Common myeloid progenitor, CD34-positive (primary cell): ENCODE measurements around the gene ZNF532.
A peak's percentile ranks its signal among the peaks of the same experiment; 100 is the strongest.

Experiments
- CTCF ChIA-PET: fragments of 350-600 bp; sonication (Branson Sonifier 250); formaldehyde crosslinking; loops from one replicate; lab custom pipeline; 2021; ENCODE audit warnings: antibody characterized with exemption; lab: Charles Lee
- POLR2A ChIA-PET: fragments of 350-600 bp; sonication (Branson Sonifier 250); formaldehyde crosslinking; loops from one replicate; lab custom pipeline; 2021; ENCODE audit warnings: antibody characterized with exemption; lab: Charles Lee
- DNase-seq, 3 donors: peaks; one replicate each; pipeline versions ENCODE4 v3.0.0 to v3.0.0-alpha.2; 2013
- H3K27ac ChIP-seq, 2 experiments: 1 replicate in 1 of 2; 2 replicates in 1 of 2; pipeline ENCODE4 v1.7.0; 2013; ENCODE audit warnings: inconsistent platforms in 2 of 2, low read length in 2 of 2, mild to moderate bottlenecking in 2 of 2, low read depth in 1 of 2, moderate library complexity in 1 of 2; ENCODE audit not compliant: severe bottlenecking in 2 of 2, insufficient read depth in 1 of 2, poor library complexity in 1 of 2
- H3K27me3 ChIP-seq, 5 experiments: replicated peaks in 2 of 5; 1 replicate in 3 of 5; 2 replicates in 2 of 5; pipeline versions ENCODE4 v1.6.1 to v1.7.0; 2013; ENCODE audit warnings: low read length in 4 of 5, mild to moderate bottlenecking in 2 of 5, moderate library complexity in 2 of 5, inconsistent platforms in 1 of 5; ENCODE audit not compliant: insufficient read depth in 5 of 5, control insufficient read depth in 4 of 5
- H3K36me3 ChIP-seq, 4 experiments: 1 replicate in 2 of 4; 2 replicates in 2 of 4; pipeline versions ENCODE4 v1.6.1 to v1.7.0; 2013; ENCODE audit warnings: low read length in 3 of 4, control low read depth in 1 of 4, mild to moderate bottlenecking in 1 of 4; ENCODE audit not compliant: control insufficient read depth in 4 of 4, insufficient read depth in 4 of 4
- H3K4me1 ChIP-seq, 4 experiments: 1 replicate in 3 of 4; 2 replicates in 1 of 4; pipeline versions ENCODE4 v1.6.1 to v1.7.1; 2013; ENCODE audit warnings: low read length in 3 of 4, mild to moderate bottlenecking in 3 of 4, control low read depth in 1 of 4, inconsistent platforms in 1 of 4, moderate library complexity in 1 of 4; ENCODE audit not compliant: control insufficient read depth in 4 of 4, insufficient read depth in 4 of 4; ENCODE audit errors: control extremely low read depth in 1 of 4
- H3K4me3 ChIP-seq, 7 experiments: 1 replicate in 4 of 7; 2 replicates in 3 of 7; pipeline versions ENCODE4 v1.5.1 to v1.7.0; 2013; ENCODE audit warnings: mild to moderate bottlenecking in 7 of 7, low read length in 6 of 7, moderate library complexity in 6 of 7, inconsistent platforms in 2 of 7, low read depth in 2 of 7, control low read depth in 1 of 7; ENCODE audit not compliant: insufficient read depth in 4 of 7, control insufficient read depth in 1 of 7; ENCODE audit errors: extremely low read depth in 1 of 7
- H3K9me3 ChIP-seq, 5 experiments: 1 replicate in 4 of 5; 2 replicates in 1 of 5; pipeline versions ENCODE4 v1.6.1 to v1.7.1; 2013; ENCODE audit warnings: low read length in 4 of 5, mild to moderate bottlenecking in 2 of 5, inconsistent platforms in 1 of 5, low read depth in 1 of 5, moderate library complexity in 1 of 5; ENCODE audit not compliant: control insufficient read depth in 4 of 5, insufficient read depth in 2 of 5; ENCODE audit errors: control extremely low read depth in 1 of 5
- WGBS: methylation state at CpG from one replicate; pipeline ENCODE4 v1.1.5; 2013; ENCODE audit not compliant: insufficient coverage; 5-methylcytosine and 5-hydroxymethylcytosine counted together

Gene ZNF532

DNA sequence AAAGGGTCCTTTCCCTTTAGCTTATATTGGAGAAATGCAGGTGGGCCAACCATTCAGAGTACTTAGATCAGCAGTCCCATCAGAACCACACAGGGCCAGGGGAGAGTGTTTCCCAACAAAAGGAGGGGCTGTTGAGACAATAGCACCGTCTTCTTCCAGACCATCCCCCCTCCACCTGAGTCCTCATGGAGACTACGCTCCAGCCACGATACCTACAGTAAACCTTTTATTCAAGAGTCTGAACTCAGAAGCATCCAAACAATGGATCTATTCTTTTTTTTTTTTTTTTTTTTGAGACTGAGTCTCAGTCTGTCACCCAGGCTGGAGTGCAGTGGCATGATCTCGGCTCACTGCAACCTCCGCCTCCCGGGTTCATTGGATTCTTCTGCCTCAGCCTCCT, 25.7 kb upstream of the ZNF532 start:
- H3K27ac ChIP-seq = no peak overlapping the region
- no peaks in the 10 kb centered on the region for H3K36me3 ChIP-seq
- ChIA-PET POLR2A (interaction anchor here (0.6 kb wide), 1 partner anchor 1142 kb away, joined by 3 read pairs; no protein-coding TSS in a partner anchor), CTCF (no interaction called here)
- H3K4me1 ChIP-seq = no peaks in the 10 kb centered on the region
- 100% methylated on average over 4 of the region's 6 CpGs for whole genome bisulfite sequencing
- no peaks in the 10 kb centered on the region for H3K9me3 ChIP-seq
- peaks cover 0 to 3% (median 0%) of the 10 kb centered on the region in 5 experiments for H3K27me3 ChIP-seq
- no peak overlapping the region for H3K4me3 ChIP-seq
- DNase-seq = no peak

DNA sequence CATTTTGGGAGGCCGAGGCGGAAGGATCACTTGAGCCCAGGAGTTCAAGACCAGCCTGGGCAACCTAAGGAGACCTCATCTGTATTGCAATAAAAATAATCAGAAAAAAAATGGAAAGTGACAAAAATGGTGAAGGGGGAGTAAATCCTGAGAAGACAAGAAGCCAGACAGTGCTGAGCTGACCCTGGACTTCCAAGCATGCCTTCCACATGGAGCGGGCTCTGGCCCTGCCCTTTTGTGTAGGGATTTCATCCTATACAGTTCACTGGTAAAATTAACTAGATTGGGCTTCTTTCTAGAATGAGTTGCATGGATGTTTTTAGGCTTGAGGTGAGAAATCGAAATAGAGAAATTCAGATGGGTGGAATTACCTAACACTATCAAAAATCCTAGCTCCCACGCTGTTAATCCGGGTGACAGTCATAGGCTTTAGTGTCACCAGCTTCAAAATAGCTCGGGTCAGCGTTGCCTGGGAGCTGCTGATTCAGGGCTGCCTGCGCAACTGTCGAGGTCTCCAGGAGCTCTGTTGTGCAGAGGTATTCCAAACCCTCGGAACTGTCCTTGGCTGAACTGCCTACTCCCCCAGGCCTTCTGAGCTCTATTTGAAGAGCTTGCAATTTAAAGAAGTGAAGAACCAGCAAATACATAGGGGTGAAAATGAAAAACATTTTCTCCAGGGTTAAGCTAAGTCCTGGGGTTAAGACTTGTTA, 21.5 kb upstream of the ZNF532 start:
- Histone ChIP-seq H3K27me3 (peaks cover 0 to 7% (median 6%) of the 10 kb centered on the region in 5 experiments), H3K4me1 (peaks cover 0 to 8% (median 4%) of the 10 kb centered on the region in 4 experiments), H3K4me3 (no peak overlapping the region), H3K36me3 (no peaks in the 10 kb centered on the region), H3K27ac (no peak overlapping the region), H3K9me3 (no peaks in the 10 kb centered on the region)
- POLR2A ChIA-PET = no interaction called here
- WGBS = 97% methylated on average over 9 of the region's 11 CpGs
- no peak for DNase-seq
- CTCF ChIA-PET = interaction anchor here (0.6 kb wide), 1 partner anchor 28 kb away, joined by 3 read pairs; no protein-coding TSS in a partner anchor

DNA sequence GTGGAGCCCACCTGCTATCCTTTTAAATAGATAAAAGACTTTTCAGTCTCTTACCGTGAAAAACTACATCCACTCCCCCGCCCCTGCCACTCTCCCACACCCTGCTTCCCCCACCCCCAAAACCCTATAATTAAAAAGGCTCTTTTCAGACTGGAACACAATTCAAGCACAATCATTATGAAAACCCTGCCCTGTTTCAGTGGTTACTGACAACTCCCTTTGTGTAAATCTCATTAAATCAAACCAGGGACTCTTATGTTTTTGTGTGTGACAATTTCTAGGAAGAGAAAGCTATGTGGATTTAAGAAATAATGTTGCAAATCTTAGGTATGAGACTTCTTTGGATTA, 21.0 kb upstream of the ZNF532 start:
- H3K4me3 ChIP-seq = no peak overlapping the region
- peaks cover 0 to 7% (median 6%) of the 10 kb centered on the region in 5 experiments for H3K27me3 ChIP-seq
- no peaks in the 10 kb centered on the region for H3K9me3 ChIP-seq
- peaks cover 0 to 8% (median 4%) of the 10 kb centered on the region in 4 experiments for H3K4me1 ChIP-seq
- H3K36me3 ChIP-seq = no peaks in the 10 kb centered on the region
- no peak for DNase-seq
- ChIA-PET CTCF (no interaction called here), POLR2A (interaction anchor here (0.6 kb wide), 1 partner anchor 42 kb away, joined by 3 read pairs; no protein-coding TSS in a partner anchor)
- no peak overlapping the region for H3K27ac ChIP-seq
- WGBS = no CpG with 5 or more reads among the region's 2 CpGs

DNA sequence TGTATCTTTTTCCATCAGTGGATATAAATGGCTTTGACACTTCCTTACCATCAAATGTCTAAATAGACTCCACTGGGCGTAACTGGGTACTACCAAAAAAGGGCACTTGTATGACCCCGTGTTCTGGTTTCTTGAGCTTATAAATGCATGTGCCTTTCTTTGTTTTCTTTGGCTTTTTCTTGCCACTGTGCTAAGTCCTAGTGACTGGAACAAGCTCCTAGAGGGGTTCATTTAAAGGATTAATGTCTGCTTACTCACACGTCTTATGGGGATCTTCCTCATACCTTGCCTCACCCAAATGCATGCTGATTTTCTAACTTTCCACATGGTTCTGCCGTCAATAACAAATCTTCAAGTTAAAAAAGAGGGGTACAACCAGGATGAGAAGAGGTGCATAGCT, 19.8 kb upstream of the ZNF532 start:
- H3K27ac ChIP-seq = no peak overlapping the region
- H3K4me3 ChIP-seq = no peak overlapping the region
- peaks cover 0 to 7% (median 6%) of the 10 kb centered on the region in 5 experiments for H3K27me3 ChIP-seq
- H3K9me3 ChIP-seq = no peaks in the 10 kb centered on the region
- H3K4me1 ChIP-seq = peaks cover 0 to 8% (median 4%) of the 10 kb centered on the region in 4 experiments
- CTCF ChIA-PET = no interaction called here
- no peak for DNase-seq
- no peaks in the 10 kb centered on the region for H3K36me3 ChIP-seq
- 96% methylated on average over 3 of the region's 4 CpGs for WGBS
- POLR2A ChIA-PET = no interaction called here

DNA sequence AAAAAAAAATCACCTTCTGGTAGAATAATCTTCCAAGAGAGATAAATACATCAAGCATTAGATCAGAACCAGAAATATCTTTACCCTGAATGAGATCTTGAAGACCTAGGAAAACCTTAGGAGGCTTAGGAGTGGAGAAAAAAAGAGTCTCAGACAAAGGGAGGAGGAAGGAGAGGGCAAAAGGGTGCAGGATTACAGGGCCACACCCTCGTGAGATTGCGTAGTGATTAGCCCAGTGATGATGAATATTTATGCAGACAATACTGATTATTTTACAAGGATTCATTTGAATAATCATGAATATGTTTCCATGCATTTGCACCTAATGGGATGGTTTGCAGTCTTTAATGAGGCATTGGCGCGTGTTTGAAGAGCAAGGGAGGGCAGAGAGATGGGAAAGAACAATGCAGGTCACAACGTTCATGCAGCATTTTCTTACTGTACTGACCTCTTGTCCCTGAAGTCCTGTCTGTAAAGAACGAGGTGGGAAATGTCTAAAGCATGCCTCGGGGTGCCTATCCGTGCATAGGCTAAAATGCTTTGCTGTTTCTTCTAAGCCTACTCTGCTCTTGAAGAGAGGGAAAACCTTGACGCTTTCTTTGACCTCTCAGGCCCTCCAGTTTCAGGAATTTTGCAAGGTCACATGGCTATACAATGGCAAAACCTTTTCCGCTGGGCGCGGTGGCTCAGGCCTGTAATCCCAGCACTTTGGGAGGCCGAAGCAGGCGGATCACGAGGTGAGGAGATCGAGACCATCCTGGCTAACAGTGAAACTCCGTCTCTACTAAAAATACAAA, 18.6 kb upstream of the ZNF532 start:
- WGBS = 98% methylated on average over 10 of the region's 17 CpGs
- Histone ChIP-seq H3K36me3 (no peaks in the 10 kb centered on the region), H3K9me3 (no peaks in the 10 kb centered on the region), H3K27ac (no peak overlapping the region), H3K4me1 (peaks cover 0 to 8% (median 4%) of the 10 kb centered on the region in 4 experiments), H3K27me3 (peaks cover 0 to 7% (median 6%) of the 10 kb centered on the region in 5 experiments), H3K4me3 (no peak overlapping the region)
- DNase-seq = no peak
- CTCF ChIA-PET = no interaction called here
- POLR2A ChIA-PET = no interaction called here

DNA sequence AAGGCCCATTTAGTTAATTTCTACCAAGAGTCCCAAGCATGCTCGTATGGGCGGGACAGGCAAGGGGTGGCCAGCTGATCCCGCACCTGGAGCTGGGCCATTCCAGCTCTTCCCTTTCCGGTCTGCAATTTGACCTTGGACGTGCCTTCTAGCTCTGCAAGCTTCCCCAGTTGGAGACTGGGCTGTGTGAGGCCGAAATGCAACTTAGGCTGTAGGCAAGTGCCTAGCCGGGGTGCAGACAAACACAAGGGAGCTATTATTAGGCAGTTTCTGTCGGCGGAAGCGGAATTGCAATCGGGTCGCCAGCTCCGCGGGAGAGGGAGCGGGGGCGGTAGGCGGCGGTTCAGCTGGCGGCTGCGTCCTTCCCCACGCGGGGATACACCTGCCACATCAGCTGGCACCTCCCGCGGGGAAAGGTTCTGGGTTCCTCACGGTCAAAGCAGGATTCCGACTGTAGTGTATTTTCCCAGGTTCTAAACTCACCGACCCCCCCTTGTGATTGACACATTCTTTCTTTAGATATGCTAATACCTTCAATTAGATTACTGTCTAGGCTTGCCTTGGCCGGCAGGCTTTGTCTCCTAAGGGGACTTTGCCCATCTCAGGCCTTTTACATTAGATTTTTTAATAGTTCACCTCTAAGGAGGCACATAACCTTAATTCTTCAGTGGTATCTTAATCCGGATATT, 17.1 kb upstream of the ZNF532 start:
- 14% methylated on average over 29 of the region's 29 CpGs for WGBS
- Histone ChIP-seq H3K4me3 (peak overlapping the region in 5 of 7 experiments; percentile 10 to 63 (median 55)), H3K36me3 (no peaks in the 10 kb centered on the region), H3K4me1 (peaks cover 0 to 8% (median 4%) of the 10 kb centered on the region in 4 experiments), H3K27ac (no peak overlapping the region), H3K27me3 (peaks cover 0 to 7% (median 6%) of the 10 kb centered on the region in 5 experiments), H3K9me3 (no peaks in the 10 kb centered on the region)
- peak in 2 of 3 donors; percentile 28 to 48 for DNase-seq
- ChIA-PET POLR2A (interaction anchor here (0.6 kb wide), 1 partner anchor 105 kb away, joined by 4 read pairs; no protein-coding TSS in a partner anchor), CTCF (interaction anchor here (1.1 kb wide), 1 partner anchor 58 kb away, joined by 3 read pairs; no protein-coding TSS in a partner anchor)
